A172 (cell line): ENCODE results near the gene ARFIP1. TPM values are rescaled to one million over a fixed set of nuclear protein-coding genes. Genes with fewer than 3 reads are reported as not detected.
"Not testable (repeated sequence)": the region's sequence is repeated elsewhere in the genome, so short reads cannot be mapped to it uniquely, and the experiment has no call there.

Experiments
- DNase-seq: peaks from one replicate; pipeline ENCODE4 v3.0.0-alpha.2; 2015; ENCODE audit warnings: low spot score
- total RNA-seq: library from RNA; depleted of rRNA; stranded (reverse); fragments of >200 nt; shearing (Covaris generic); gene quantifications from 2 replicates; pipeline ENCODE4 v1.2.3, GENCODE V29; 2014; rRNA removed

ARFIP1 gene
- total RNA-seq: 42.9 and 52.6 TPM in 2 replicates

GRCh38 chr4:152779513-152780266 lies at the start of gene ARFIP1, which contains the start of gene TIGD4:
TSS of gene ARFIP1 (plus strand) at chr4:152779954. CDS start at chr4:152829634, 49,680 bp downstream.
TSS of gene TIGD4 (minus strand) at chr4:152779730. CDS start at chr4:152771004, 8,726 bp downstream.
- DNase-seq: peak; percentile 95

- DNase-seq: no peak
These were observed 47.8 kb upstream of the ARFIP1 start for GRCh38 chr4:152731997-152732396.

GRCh38 chr4:152734015-152734698 lies 45.6 kb upstream of the ARFIP1 start:
- DNase-seq: no peak

GRCh38 chr4:152734699-152735050 lies 45.1 kb upstream of the ARFIP1 start:
- DNase-seq: no peak

GRCh38 chr4:152735396-152735859 lies 44.3 kb upstream of the ARFIP1 start:
- peak; percentile 23 for DNase-seq

- no peak for DNase-seq
These were observed 43.8 kb upstream of the ARFIP1 start for GRCh38 chr4:152735906-152736305.

GRCh38 chr4:152738827-152739226 lies 40.9 kb upstream of the ARFIP1 start:
- DNase-seq: no peak

GRCh38 chr4:152747444-152747843 lies 32.3 kb upstream of the ARFIP1 start:
- DNase-seq: no peak

- no peak for DNase-seq
These were observed 31.1 kb upstream of the ARFIP1 start for GRCh38 chr4:152748619-152749018.

- no peak for DNase-seq
These were observed 16.0 kb upstream of the ARFIP1 start for GRCh38 chr4:152763796-152764195.

- not testable (repeated sequence) for DNase-seq
These were observed 14.6 kb upstream of the ARFIP1 start for GRCh38 chr4:152765069-152765737.

GRCh38 chr4:152771741-152772533 lies 7.8 kb upstream of the ARFIP1 start:
- no peak for DNase-seq

- DNase-seq: no peak
These were observed 6.4 kb upstream of the ARFIP1 start for GRCh38 chr4:152773339-152773738.

GRCh38 chr4:152773953-152774352 lies 5.8 kb upstream of the ARFIP1 start:
- no peak for DNase-seq

GRCh38 chr4:152776352-152776751 lies 3.4 kb upstream of the ARFIP1 start:
- DNase-seq: no peak

GRCh38 chr4:152777488-152777887 lies 2.3 kb upstream of the ARFIP1 start:
- no peak for DNase-seq

GRCh38 chr4:152778656-152779512 lies 870 bp upstream of the ARFIP1 start:
- DNase-seq: peak; percentile 10

- DNase-seq: peak; percentile 30
These were observed 569 bp downstream of the ARFIP1 start for GRCh38 chr4:152780267-152780778.

- peak; percentile 38 for DNase-seq
These were observed 5.0 kb downstream of the ARFIP1 start for GRCh38 chr4:152784490-152785350.
